Stomach (tissue), 9 donors: ENCODE measurements around the gene TMEM209. TPM values are rescaled to one million over a fixed set of nuclear protein-coding genes. Genes with fewer than 3 reads are reported as not detected.

ENCODE experiments used
- DNase-seq, 2 donors: peaks; one replicate each; pipeline versions ENCODE4 v3.0.0 to v3.0.0-alpha.2; 2013 to 2019
- H3K27ac ChIP-seq, 5 donors: fragments of 200-600 bp in 4 of 5; sonication (generic) in 4 of 5; one replicate each; pipeline ENCODE4 v1.5.1; 2013 to 2019; ENCODE audit warnings: mild to moderate bottlenecking in 1 of 5, moderate library complexity in 1 of 5
- H3K27me3 ChIP-seq, 3 donors: fragments of 200-600 bp; sonication (generic); one replicate each; pipeline ENCODE4 v1.5.1; 2017 to 2019; ENCODE audit warnings: mixed run types in 1 of 3
- H3K36me3 ChIP-seq, 4 donors: fragments of 200-600 bp; sonication (generic); 1 replicate in 3 of 4; 2 replicates in 1 of 4; pipeline ENCODE4 v1.5.1; 2016 to 2019
- H3K4me1 ChIP-seq, 4 donors: fragments of 200-600 bp; sonication (generic); one replicate each; pipeline ENCODE4 v1.5.1; 2016 to 2019
- H3K4me3 ChIP-seq, 4 donors: fragments of 200-600 bp; sonication (generic) in 3 of 4; one replicate each; pipeline ENCODE4 v1.5.1; 2016 to 2019; ENCODE audit warnings: mild to moderate bottlenecking in 1 of 4
- H3K9me3 ChIP-seq, 4 donors: fragments of 200-600 bp; sonication (generic); one replicate each; pipeline ENCODE4 v1.5.1; 2016 to 2019
- EP300 ChIP-seq: sonication (generic); formaldehyde crosslinking; IDR thresholded peaks from one replicate; pipeline ENCODE4 v1.6.1; 2017; ENCODE audit warnings: antibody characterized with exemption
- POLR2A ChIP-seq, 4 donors: fragments of 450-650 bp; IDR thresholded peaks; one replicate each; pipeline ENCODE4 v1.6.1; 2016; ENCODE audit warnings: antibody characterized with exemption in 4 of 4, control low read depth in 2 of 4, mild to moderate bottlenecking in 1 of 4, moderate library complexity in 1 of 4
- POLR2AphosphoS5 ChIP-seq, 3 donors: sonication (generic); formaldehyde crosslinking; IDR thresholded peaks; one replicate each; pipeline ENCODE4 v1.6.1; 2016; ENCODE audit warnings: antibody characterized with exemption in 3 of 3
- WGBS, 5 donors: extraction: QIAGEN DNeasy Blood & Tissue Kit in 3 of 5; methylation state at CpG; one replicate each; pipeline versions ENCODE4 v1.1.5 to v1.1.7; 2013 to 2018; 5-methylcytosine and 5-hydroxymethylcytosine counted together
- intact Hi-C: fragments of 100-400 bp; cut with DNase I; formaldehyde crosslinking; loops from one replicate; pipeline ENCODE4 v1.15.1; 2023; ENCODE audit warnings: low total_unique reads
- polyA plus RNA-seq, 3 donors: library from polyadenylated mRNA; stranded (reverse); fragments of 200-250 nt; gene quantifications; one replicate each; pipeline ENCODE4 v1.2.3, GENCODE V29; 2013
- total RNA-seq, 5 donors: library from RNA; depleted of rRNA; stranded (reverse); fragments of >200 nt; gene quantifications; one replicate each; pipeline versions ENCODE4 v1.1.0 to v1.2.3, GENCODE V29; 2014 to 2016
- TF ChIP-seq, protein P1 (sequence below), 7 experiments: fragments of 450-650 bp in 4 of 7; fragments of 200-600 bp in 3 of 7; sonication (generic) in 3 of 7; IDR thresholded peaks; one replicate each; pipeline ENCODE4 v1.5.1; 2016 to 2019; ENCODE audit warnings: antibody characterized with exemption in 7 of 7, control low read depth in 2 of 7, mild to moderate bottlenecking in 1 of 7
- donor health status: healthy with polysubstance abuse.
- donor health status: Bipolar disorder and iron deficiency.
- donor health status: healthy.

TMEM209 gene
- total and polyA plus RNA-seq, 8 donors, result 3.2 to 24.6 (median 8.9) TPM

GRCh38 chr7:130180571-130181262 lies 24.5 kb downstream of the TMEM209 start:
- TF ChIP-seq EP300 (no peak), POLR2AphosphoS5 (IDR thresholded peaks at IDR 0.05) (no peak), POLR2A (IDR thresholded peaks at IDR 0.05) (no peak)
- TF ChIP-seq, protein P1, sequence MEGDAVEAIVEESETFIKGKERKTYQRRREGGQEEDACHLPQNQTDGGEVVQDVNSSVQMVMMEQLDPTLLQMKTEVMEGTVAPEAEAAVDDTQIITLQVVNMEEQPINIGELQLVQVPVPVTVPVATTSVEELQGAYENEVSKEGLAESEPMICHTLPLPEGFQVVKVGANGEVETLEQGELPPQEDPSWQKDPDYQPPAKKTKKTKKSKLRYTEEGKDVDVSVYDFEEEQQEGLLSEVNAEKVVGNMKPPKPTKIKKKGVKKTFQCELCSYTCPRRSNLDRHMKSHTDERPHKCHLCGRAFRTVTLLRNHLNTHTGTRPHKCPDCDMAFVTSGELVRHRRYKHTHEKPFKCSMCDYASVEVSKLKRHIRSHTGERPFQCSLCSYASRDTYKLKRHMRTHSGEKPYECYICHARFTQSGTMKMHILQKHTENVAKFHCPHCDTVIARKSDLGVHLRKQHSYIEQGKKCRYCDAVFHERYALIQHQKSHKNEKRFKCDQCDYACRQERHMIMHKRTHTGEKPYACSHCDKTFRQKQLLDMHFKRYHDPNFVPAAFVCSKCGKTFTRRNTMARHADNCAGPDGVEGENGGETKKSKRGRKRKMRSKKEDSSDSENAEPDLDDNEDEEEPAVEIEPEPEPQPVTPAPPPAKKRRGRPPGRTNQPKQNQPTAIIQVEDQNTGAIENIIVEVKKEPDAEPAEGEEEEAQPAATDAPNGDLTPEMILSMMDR (IDR thresholded peaks at IDR 0.05), result no peak
- peaks cover 10 to 90% (median 85%) of the 10 kb centered on the region in 4 donors for H3K36me3 ChIP-seq
- no peaks in the 10 kb centered on the region for H3K4me1 ChIP-seq
- no peaks in the 10 kb centered on the region for H3K27me3 ChIP-seq
- DNase-seq, result no peak
- intact Hi-C loops, result no loop called here
- no peak overlapping the region for H3K4me3 ChIP-seq
- no peak overlapping the region for H3K27ac ChIP-seq
- H3K9me3 ChIP-seq, result no peaks in the 10 kb centered on the region
- WGBS, 5 donors, result 88 to 94% (median 91%) methylated on average over 9 of the region's 9 CpGs

DNA sequence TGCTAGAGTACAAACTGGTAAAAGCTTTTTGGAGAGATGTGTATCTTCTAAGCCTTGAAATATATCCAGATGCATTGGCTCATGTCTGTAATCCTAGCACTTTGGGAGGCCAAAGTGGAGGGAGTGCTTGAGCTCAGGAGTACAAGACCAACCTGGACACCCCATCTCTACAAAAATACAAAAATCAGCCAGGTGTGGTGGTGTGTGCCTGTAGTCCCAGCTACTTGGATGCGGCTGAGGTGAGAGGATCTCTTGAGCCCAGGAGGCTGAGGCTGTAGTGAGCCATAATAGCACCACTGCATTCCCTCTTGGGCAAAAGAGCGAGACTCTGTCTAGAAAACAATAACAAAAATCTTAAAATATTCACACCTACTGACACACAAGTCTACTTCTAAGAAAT lies 25.6 kb downstream of the TMEM209 start:
- Histone ChIP-seq H3K4me1 (no peaks in the 10 kb centered on the region), H3K27ac (no peak overlapping the region), H3K4me3 (no peak overlapping the region), H3K36me3 (peaks cover 10 to 95% (median 86%) of the 10 kb centered on the region in 4 donors), H3K27me3 (no peaks in the 10 kb centered on the region), H3K9me3 (no peaks in the 10 kb centered on the region)
- DNase-seq, result no peak
- 93 to 100% (median 99%) methylated on average over 2 of the region's 2 CpGs for WGBS, 5 donors
- intact Hi-C loops, result no loop called here
- TF ChIP-seq, protein P1 (IDR thresholded peaks at IDR 0.05), result no peak
- TF ChIP-seq POLR2A (IDR thresholded peaks at IDR 0.05) (no peak), POLR2AphosphoS5 (IDR thresholded peaks at IDR 0.05) (no peak), EP300 (no peak)

GRCh38 chr7:130178251-130178650 lies 27.0 kb downstream of the TMEM209 start:
- WGBS, 5 donors, result 63 to 79% (median 69%) methylated on average over 4 of the region's 4 CpGs
- TF ChIP-seq POLR2AphosphoS5 (IDR thresholded peaks at IDR 0.05) (no peak), EP300 (no peak), POLR2A (IDR thresholded peaks at IDR 0.05) (no peak)
- TF ChIP-seq, protein P1 (IDR thresholded peaks at IDR 0.05), result no peak
- Histone ChIP-seq H3K36me3 (peaks cover 14 to 93% (median 88%) of the 10 kb centered on the region in 4 donors), H3K4me1 (no peaks in the 10 kb centered on the region), H3K4me3 (no peak overlapping the region), H3K9me3 (no peaks in the 10 kb centered on the region), H3K27me3 (no peaks in the 10 kb centered on the region), H3K27ac (no peak overlapping the region)
- no peak for DNase-seq
- intact Hi-C loops, result no loop called here

DNA sequence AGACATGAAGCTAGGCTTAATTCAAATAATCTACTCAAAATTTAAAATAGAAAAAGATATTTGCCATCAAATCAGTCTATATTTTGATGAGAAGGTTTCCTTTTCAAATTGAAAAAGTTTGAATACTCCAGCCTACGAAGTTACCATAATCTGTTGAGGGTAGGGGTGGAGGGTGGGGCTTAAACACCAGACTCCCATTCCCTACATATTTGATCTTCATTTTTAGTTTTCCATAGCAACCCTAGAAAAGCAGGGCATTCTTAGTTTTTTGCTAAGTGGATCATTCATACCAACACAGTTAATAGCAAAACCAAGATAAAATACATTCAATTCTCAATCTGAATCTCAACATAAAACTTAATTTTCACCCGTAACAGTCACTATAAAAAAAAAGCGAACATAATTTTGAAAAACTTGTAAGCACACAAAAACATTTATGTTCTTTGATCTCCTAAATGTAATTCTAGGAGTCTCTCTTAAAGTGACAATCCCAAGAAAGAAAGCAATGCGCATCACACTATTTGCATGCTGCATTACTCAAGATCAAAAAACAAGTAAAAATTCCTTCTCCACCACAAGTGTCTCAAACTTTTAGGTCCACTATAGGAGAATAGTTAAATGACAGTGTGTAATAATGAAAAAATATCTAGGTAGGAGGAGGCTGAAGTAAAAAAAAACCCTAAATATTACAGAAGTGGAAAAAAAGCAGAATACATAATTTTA lies 30.8 kb downstream of the TMEM209 start:
- Histone ChIP-seq H3K36me3 (peaks cover 21 to 93% (median 88%) of the 10 kb centered on the region in 4 donors), H3K4me3 (no peak overlapping the region), H3K9me3 (no peaks in the 10 kb centered on the region), H3K27me3 (no peaks in the 10 kb centered on the region), H3K4me1 (no peaks in the 10 kb centered on the region), H3K27ac (no peak overlapping the region)
- no peak for DNase-seq
- WGBS, 5 donors, result 92 to 96% (median 95%) methylated on average over 4 of the region's 4 CpGs
- intact Hi-C loops, result no loop called here
- TF ChIP-seq, protein P1 (IDR thresholded peaks at IDR 0.05), result no peak
- TF ChIP-seq POLR2A (IDR thresholded peaks at IDR 0.05), result no peak
- TF ChIP-seq EP300, result no peak
- no peak for TF ChIP-seq POLR2AphosphoS5 (IDR thresholded peaks at IDR 0.05)
